MM.1S (cell line): Measurements from ENCODE around the gene ACIN1.

Experiments
- EZH2 ChIP-seq: fragments of 300-600 bp; sonication (generic); optimal IDR thresholded peaks from 2 replicates; pipeline ENCODE3; 2017; ENCODE audit warnings: low read depth, mild to moderate bottlenecking, antibody characterized with exemption, low read length, mixed read lengths
- EZH2phosphoT487 ChIP-seq: fragments of 300-600 bp; sonication (generic); IDR thresholded peaks from 2 replicates; pipeline ENCODE4 v1.6.1; 2018; ENCODE audit warnings: antibody characterized with exemption, low read length
- TF ChIP-seq, protein P1 (sequence below): fragments of 300-600 bp; sonication (generic); IDR thresholded peaks from 2 replicates; pipeline ENCODE4 v1.5.1; 2016; ENCODE audit warnings: antibody characterized with exemption, low read length, mixed read lengths

DNA sequence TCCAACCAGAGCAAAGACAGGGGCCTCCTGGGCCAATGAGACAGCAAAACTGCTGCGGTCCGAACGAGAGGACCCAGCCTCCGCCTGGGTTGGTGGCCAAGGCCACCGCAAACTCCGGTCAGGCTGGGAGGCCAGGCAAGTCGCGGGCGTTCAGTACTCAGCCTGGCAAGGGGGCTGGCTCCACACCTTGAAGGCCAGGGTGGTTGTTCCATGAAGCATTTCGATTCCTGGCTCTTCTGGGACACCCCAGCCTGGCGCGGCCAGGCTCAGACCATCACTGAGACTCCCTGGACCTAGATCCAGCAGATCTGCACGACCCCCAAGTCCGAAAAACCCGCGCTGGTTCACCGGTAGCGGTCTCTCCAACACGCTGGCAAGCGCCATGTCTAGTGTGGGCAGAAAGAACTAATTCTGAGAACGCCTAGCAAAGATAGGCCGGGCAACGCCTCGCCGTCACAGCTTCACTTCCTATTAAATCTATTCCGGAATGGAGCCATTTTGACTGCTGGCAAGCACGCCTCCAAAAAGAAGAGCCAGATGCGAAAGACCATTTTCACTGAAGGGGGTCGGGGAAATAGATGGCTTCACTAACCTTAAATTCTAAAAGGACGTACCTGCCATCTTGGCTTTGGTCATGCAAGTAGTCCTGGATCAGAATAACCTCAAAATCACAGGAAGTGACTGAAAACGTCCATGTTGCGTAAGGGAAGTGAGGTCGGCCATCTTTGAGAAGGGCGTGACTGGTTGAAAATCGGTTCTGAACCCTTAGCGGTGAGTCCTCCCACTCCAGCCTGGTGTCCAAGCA lies 60.2 kb downstream of the ACIN1 start, which contains the start of gene PSMB5:
- TF ChIP-seq, protein P1, sequence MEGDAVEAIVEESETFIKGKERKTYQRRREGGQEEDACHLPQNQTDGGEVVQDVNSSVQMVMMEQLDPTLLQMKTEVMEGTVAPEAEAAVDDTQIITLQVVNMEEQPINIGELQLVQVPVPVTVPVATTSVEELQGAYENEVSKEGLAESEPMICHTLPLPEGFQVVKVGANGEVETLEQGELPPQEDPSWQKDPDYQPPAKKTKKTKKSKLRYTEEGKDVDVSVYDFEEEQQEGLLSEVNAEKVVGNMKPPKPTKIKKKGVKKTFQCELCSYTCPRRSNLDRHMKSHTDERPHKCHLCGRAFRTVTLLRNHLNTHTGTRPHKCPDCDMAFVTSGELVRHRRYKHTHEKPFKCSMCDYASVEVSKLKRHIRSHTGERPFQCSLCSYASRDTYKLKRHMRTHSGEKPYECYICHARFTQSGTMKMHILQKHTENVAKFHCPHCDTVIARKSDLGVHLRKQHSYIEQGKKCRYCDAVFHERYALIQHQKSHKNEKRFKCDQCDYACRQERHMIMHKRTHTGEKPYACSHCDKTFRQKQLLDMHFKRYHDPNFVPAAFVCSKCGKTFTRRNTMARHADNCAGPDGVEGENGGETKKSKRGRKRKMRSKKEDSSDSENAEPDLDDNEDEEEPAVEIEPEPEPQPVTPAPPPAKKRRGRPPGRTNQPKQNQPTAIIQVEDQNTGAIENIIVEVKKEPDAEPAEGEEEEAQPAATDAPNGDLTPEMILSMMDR: no peak
- TF ChIP-seq EZH2: no peak
- TF ChIP-seq EZH2phosphoT487: no peak
